Transverse colon (tissue), 4 donors: ENCODE data around the gene XXYLT1. TPM values are rescaled to one million over a fixed set of nuclear protein-coding genes. Genes with fewer than 3 reads are reported as not detected.

ENCODE experiments used
- DNase-seq: peaks from one replicate; pipeline ENCODE4 v3.0.0-alpha.2; 2019
- H3K27ac ChIP-seq, 4 donors: fragments of 200-600 bp; sonication (generic); 2 replicates each; pipeline ENCODE4 v1.5.1; 2016 to 2018; ENCODE audit warnings: inconsistent platforms in 4 of 4
- H3K27me3 ChIP-seq: fragments of 200-600 bp; sonication (generic); 2 replicates; pipeline ENCODE4 v1.5.1; 2017; ENCODE audit warnings: inconsistent platforms
- H3K36me3 ChIP-seq, 4 donors: fragments of 200-600 bp; sonication (generic); 2 replicates each; pipeline ENCODE4 v1.5.1; 2017 to 2019; ENCODE audit warnings: inconsistent platforms in 4 of 4
- H3K4me1 ChIP-seq, 4 donors: fragments of 200-600 bp; sonication (generic); 2 replicates each; pipeline ENCODE4 v1.5.1; 2017 to 2020; ENCODE audit warnings: inconsistent platforms in 4 of 4
- H3K4me3 ChIP-seq, 4 donors: fragments of 200-600 bp; sonication (generic); 1 replicate in 1 of 4; 2 replicates in 3 of 4; pipeline versions ENCODE4 v1.5.1 to v1.6.1; 2017 to 2019; ENCODE audit warnings: inconsistent platforms in 4 of 4
- H3K9me3 ChIP-seq, 2 donors: fragments of 200-600 bp; sonication (generic); 2 replicates each; pipeline ENCODE4 v1.5.1; 2017 to 2019; ENCODE audit warnings: inconsistent platforms in 2 of 2
- EP300 ChIP-seq: sonication (generic); formaldehyde crosslinking; IDR thresholded peaks from one replicate; pipeline ENCODE4 v1.6.1; 2017; ENCODE audit warnings: antibody characterized with exemption, low read depth
- POLR2A ChIP-seq: fragments of 450-650 bp; IDR thresholded peaks from one replicate; pipeline ENCODE4 v1.6.1; 2016; ENCODE audit warnings: antibody characterized with exemption, mild to moderate bottlenecking, moderate library complexity
- POLR2AphosphoS5 ChIP-seq, 3 donors: sonication (generic); formaldehyde crosslinking; IDR thresholded peaks; one replicate each; pipeline ENCODE4 v1.6.1; 2016; ENCODE audit warnings: antibody characterized with exemption in 3 of 3
- WGBS, 2 donors: methylation state at CpG; one replicate each; pipeline ENCODE4 v1.1.5; 2018; ENCODE audit warnings: low coverage in 1 of 2; 5-methylcytosine and 5-hydroxymethylcytosine counted together
- in situ Hi-C, 4 donors: fragments of 200-750 bp; cut with MboI; loops; one replicate each; pipeline versions ENCODE4 v1.15.0 to v1.15.1; 2017; ENCODE audit warnings: low sequenced_read_pairs in 3 of 4, low pct_ligation_motif_present in 1 of 4, low pct_unique_long_range_greater_than_20kb in 1 of 4
- intact Hi-C: fragments of 100-400 bp; cut with DNase I; formaldehyde crosslinking; loops from one replicate; pipeline ENCODE4 v1.15.1; 2023; ENCODE audit warnings: low total_unique reads
- total RNA-seq, 4 donors: library from RNA; depleted of rRNA; stranded (reverse); fragments of >200 nt; gene quantifications; one replicate each; pipeline ENCODE4 v1.1.0, GENCODE V29; 2016
- TF ChIP-seq, protein P1 (sequence below), 5 experiments: fragments of 200-600 bp in 3 of 5; fragments of 450-650 bp in 2 of 5; sonication (generic) in 3 of 5; IDR thresholded peaks; 1 replicate in 2 of 5; 2 replicates in 3 of 5; pipeline ENCODE4 v1.5.1; 2016 to 2017; ENCODE audit warnings: antibody characterized with exemption in 5 of 5, inconsistent platforms in 3 of 5, mild to moderate bottlenecking in 2 of 5, moderate library complexity in 1 of 5

XXYLT1 gene
- total RNA-seq, 4 donors from 2014 or later = 3.0 to 10.0 (median 5.9) TPM

DNA sequence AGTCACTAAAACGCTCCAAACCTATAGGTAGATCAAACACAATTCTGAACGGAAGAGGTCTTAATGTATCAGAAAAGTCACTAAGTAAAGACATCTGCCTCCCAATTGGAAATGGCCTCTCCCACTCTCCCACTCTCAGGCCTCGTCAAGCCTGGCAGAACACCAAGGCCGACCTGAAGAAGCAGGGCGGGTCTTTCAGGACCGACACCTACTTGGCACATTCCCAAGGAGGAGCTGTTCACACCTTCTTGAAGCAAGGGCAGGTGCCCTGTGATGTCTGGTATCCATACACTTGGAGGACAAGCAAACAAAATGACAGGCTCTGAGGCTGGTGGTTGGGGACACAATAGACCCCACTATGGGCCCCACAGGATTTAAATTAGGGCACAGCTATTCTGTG, 30.0 kb downstream of the XXYLT1 start:
- 32 to 64% methylated on average over 4 to 6 of the region's 6 CpGs for WGBS, 2 donors
- H3K9me3 ChIP-seq = no peaks in the 10 kb centered on the region
- H3K4me1 ChIP-seq = peaks cover 8 to 18% (median 15%) of the 10 kb centered on the region in 4 donors
- H3K4me3 ChIP-seq = no peak overlapping the region
- no peaks in the 10 kb centered on the region for H3K27me3 ChIP-seq
- TF ChIP-seq, protein P1, sequence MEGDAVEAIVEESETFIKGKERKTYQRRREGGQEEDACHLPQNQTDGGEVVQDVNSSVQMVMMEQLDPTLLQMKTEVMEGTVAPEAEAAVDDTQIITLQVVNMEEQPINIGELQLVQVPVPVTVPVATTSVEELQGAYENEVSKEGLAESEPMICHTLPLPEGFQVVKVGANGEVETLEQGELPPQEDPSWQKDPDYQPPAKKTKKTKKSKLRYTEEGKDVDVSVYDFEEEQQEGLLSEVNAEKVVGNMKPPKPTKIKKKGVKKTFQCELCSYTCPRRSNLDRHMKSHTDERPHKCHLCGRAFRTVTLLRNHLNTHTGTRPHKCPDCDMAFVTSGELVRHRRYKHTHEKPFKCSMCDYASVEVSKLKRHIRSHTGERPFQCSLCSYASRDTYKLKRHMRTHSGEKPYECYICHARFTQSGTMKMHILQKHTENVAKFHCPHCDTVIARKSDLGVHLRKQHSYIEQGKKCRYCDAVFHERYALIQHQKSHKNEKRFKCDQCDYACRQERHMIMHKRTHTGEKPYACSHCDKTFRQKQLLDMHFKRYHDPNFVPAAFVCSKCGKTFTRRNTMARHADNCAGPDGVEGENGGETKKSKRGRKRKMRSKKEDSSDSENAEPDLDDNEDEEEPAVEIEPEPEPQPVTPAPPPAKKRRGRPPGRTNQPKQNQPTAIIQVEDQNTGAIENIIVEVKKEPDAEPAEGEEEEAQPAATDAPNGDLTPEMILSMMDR (IDR thresholded peaks at IDR 0.05) = no peak
- TF ChIP-seq POLR2AphosphoS5 (IDR thresholded peaks at IDR 0.05) (no peak), POLR2A (no peak), EP300 (no peak)
- in situ Hi-C loops (loop anchor here in 1 of 4 donors (25.0 kb wide), 1 partner anchor 229 kb away; no protein-coding TSS in a partner anchor), intact Hi-C loops (no loop called here)
- no peak for DNase-seq
- peak overlapping the region in 1 of 4 donors; percentile 82 for H3K27ac ChIP-seq
- no peaks in the 10 kb centered on the region for H3K36me3 ChIP-seq

DNA sequence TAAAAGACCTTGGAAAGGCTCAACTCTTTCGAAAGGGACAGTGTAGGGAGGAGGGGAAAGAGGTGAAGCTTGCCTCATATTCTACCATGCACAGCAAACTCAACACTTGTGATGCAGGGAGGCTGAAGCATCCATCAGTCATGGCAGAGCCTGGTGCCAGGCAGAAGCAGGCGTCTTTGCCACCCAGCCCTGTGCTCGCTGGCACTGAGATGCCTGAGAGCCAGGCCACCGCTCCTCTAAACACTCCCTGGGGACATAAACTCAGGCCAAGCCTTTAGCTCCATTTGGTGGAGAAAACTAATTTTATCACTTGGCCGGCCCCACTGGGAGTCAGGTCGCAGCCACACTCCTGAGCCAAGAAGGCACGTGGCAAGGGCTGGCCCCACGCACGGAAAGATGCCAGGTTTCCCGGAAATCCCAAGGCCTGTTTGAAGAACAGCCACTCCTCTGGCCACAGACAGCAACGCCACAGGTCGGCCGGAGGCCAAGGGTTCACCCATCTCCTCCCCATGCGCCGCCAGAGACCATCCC, 30.7 kb downstream of the XXYLT1 start:
- TF ChIP-seq POLR2AphosphoS5 (IDR thresholded peaks at IDR 0.05) = peak in 1 of 3 donors; percentile 20
- no peak for TF ChIP-seq EP300
- Histone ChIP-seq H3K27ac (peak overlapping the region in 3 of 4 donors; percentile 68 to 88 (median 82)), H3K36me3 (no peaks in the 10 kb centered on the region), H3K4me3 (no peak overlapping the region), H3K27me3 (no peaks in the 10 kb centered on the region), H3K9me3 (no peaks in the 10 kb centered on the region), H3K4me1 (peaks cover 8 to 18% (median 15%) of the 10 kb centered on the region in 4 donors)
- 83 to 100% methylated on average over 1 to 15 of the region's 15 CpGs for WGBS, 2 donors
- DNase-seq = no peak
- in situ Hi-C loops (loop anchor here in 1 of 4 donors (25.0 kb wide), 1 partner anchor 228 kb away; no protein-coding TSS in a partner anchor), intact Hi-C loops (no loop called here)

DNA sequence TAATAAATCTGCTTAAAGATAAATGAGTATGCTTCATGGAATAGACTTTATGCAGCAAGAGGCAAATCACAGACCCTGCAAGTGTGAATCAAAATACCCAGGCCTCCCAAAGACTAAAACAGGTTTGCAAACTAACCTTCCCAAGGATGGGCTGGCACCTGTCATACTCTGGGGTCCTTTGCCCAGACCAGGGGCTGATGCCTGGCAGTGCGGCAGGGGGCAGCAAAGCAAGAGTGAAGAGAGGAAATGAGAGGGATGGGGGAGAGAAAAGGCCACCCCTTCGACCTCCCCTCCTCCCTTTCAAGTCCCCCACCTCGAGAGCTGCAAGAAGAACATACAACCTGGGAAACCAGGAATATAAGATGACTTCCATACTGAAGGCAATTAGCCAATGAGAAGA, 31.8 kb downstream of the XXYLT1 start:
- TF ChIP-seq POLR2AphosphoS5 (IDR thresholded peaks at IDR 0.05) (no peak), EP300 (no peak), POLR2A (no peak)
- TF ChIP-seq, protein P1 (IDR thresholded peaks at IDR 0.05) = no peak
- no peak overlapping the region for H3K4me3 ChIP-seq
- no peaks in the 10 kb centered on the region for H3K36me3 ChIP-seq
- no peaks in the 10 kb centered on the region for H3K9me3 ChIP-seq
- intact Hi-C loops (no loop called here), in situ Hi-C loops (loop anchor here in 1 of 4 donors (25.0 kb wide), 1 partner anchor 227 kb away; no protein-coding TSS in a partner anchor)
- H3K4me1 ChIP-seq = peaks cover 8 to 18% (median 15%) of the 10 kb centered on the region in 4 donors
- H3K27ac ChIP-seq = peak overlapping the region; percentile 65 to 88 (median 75)
- H3K27me3 ChIP-seq = no peaks in the 10 kb centered on the region
- 79 to 90% methylated on average over 2 to 3 of the region's 3 CpGs for WGBS, 2 donors
- DNase-seq = no peak

DNA sequence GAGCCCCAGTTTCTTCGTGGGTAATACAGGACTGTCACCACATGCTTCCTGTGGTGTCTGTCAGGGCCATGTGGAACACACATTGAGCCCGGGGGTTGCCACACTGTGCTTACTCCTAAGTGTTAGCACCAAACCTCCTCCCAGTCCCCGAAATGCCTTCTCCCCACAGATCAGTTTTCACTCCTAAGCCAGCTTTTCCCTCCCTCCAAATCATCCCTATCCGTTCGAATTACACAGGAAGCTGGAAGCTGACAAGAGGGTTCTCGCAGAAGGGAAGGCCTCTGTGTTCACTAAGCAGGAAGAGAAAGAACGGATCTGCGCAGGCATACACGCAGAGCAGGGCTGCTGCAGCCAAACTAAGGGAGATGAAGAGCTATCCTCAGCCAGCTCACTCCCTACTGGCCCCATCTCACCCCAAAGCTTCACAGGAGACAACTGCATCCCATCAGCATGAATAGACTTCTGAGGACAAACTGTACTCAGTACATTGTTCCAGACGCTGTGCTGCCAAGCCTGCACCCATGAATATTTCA, 32.3 kb downstream of the XXYLT1 start:
- no peaks in the 10 kb centered on the region for H3K27me3 ChIP-seq
- intact Hi-C loops = no loop called here
- no peaks in the 10 kb centered on the region for H3K9me3 ChIP-seq
- in situ Hi-C loops = loop anchor here in 1 of 4 donors (25.0 kb wide), 1 partner anchor 226 kb away; no protein-coding TSS in a partner anchor
- H3K4me1 ChIP-seq = peaks cover 8 to 18% (median 15%) of the 10 kb centered on the region in 4 donors
- 77 to 80% methylated on average over 4 to 10 of the region's 10 CpGs for WGBS, 2 donors
- DNase-seq = peak; percentile 38
- H3K4me3 ChIP-seq = no peak overlapping the region
- TF ChIP-seq EP300 (peak; percentile 98), POLR2AphosphoS5 (IDR thresholded peaks at IDR 0.05) (peak; percentile 85 to 96 (median 91)), POLR2A (no peak)
- TF ChIP-seq, protein P1 (IDR thresholded peaks at IDR 0.05) = no peak
- H3K27ac ChIP-seq = peak overlapping the region; percentile 68 to 88 (median 77)
- no peaks in the 10 kb centered on the region for H3K36me3 ChIP-seq
